ENCODE data around the gene PRPSAP2. TPM values are rescaled to one million over a fixed set of nuclear protein-coding genes. Genes with fewer than 3 reads are reported as not detected.

PRPSAP2 gene
- total and polyA plus RNA-seq, 8 donors = 5.3 to 478 (median 25.0) TPM

GRCh38 chr17:18938692-18939023 is 80.7 kb downstream of the PRPSAP2 start:
- Histone ChIP-seq H3K27ac (no peak overlapping the region), H3K36me3 (no peaks in the 10 kb centered on the region), H3K4me1 (peaks cover 0 to 13% (median 4%) of the 10 kb centered on the region in 4 donors), H3K27me3 (no peaks in the 10 kb centered on the region), H3K4me3 (no peak overlapping the region), H3K9me3 (no peaks in the 10 kb centered on the region)
- TF ChIP-seq POLR2A (IDR thresholded peaks at IDR 0.05) (no peak), POLR2AphosphoS5 (IDR thresholded peaks at IDR 0.05) (no peak), EP300 (IDR thresholded peaks at IDR 0.05) (no peak)
- TF ChIP-seq, protein P1, sequence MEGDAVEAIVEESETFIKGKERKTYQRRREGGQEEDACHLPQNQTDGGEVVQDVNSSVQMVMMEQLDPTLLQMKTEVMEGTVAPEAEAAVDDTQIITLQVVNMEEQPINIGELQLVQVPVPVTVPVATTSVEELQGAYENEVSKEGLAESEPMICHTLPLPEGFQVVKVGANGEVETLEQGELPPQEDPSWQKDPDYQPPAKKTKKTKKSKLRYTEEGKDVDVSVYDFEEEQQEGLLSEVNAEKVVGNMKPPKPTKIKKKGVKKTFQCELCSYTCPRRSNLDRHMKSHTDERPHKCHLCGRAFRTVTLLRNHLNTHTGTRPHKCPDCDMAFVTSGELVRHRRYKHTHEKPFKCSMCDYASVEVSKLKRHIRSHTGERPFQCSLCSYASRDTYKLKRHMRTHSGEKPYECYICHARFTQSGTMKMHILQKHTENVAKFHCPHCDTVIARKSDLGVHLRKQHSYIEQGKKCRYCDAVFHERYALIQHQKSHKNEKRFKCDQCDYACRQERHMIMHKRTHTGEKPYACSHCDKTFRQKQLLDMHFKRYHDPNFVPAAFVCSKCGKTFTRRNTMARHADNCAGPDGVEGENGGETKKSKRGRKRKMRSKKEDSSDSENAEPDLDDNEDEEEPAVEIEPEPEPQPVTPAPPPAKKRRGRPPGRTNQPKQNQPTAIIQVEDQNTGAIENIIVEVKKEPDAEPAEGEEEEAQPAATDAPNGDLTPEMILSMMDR (IDR thresholded peaks at IDR 0.05) = no peak
- intact Hi-C loops (cut with DNase I; ENCODE audit: low total_unique reads) = no loop called here
- 26 to 53% (median 39%) methylated on average over 2 of the region's 2 CpGs for WGBS, 5 donors
- no peak for DNase-seq

DNA sequence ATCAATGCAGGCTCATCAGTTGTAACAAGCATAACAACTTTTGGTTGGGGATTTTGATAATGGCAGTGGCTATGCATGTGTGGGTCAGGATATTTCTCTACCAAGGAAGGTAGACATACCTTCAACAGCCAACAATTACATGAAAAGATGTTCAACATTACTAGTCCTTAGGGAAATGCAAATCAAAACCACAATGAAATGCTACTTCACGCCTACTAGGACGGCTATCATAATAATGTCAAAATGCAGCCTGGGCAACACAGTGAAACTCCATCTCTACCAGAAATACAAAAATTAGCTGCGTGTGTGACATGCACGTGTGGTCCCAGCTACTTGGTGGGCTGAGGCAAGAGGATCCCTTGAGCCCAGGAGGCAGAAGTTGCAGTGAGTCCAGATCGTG is 86.7 kb downstream of the PRPSAP2 start:
- DNase-seq = no peak
- H3K36me3 ChIP-seq = no peaks in the 10 kb centered on the region
- H3K4me3 ChIP-seq = no peak overlapping the region
- no peak overlapping the region for H3K27ac ChIP-seq
- intact Hi-C loops (cut with DNase I; ENCODE audit: low total_unique reads) = no loop called here
- 77 to 90% (median 88%) methylated on average over 5 of the region's 5 CpGs for WGBS, 5 donors
- TF ChIP-seq POLR2AphosphoS5 (IDR thresholded peaks at IDR 0.05) (no peak), EP300 (IDR thresholded peaks at IDR 0.05) (no peak), POLR2A (IDR thresholded peaks at IDR 0.05) (no peak)
- TF ChIP-seq, protein P1 (IDR thresholded peaks at IDR 0.05) = no peak
- H3K4me1 ChIP-seq = no peaks in the 10 kb centered on the region
- H3K27me3 ChIP-seq = peaks cover 0 to 14% (median 3%) of the 10 kb centered on the region in 3 donors
- no peaks in the 10 kb centered on the region for H3K9me3 ChIP-seq

- DNase-seq = no peak
- Histone ChIP-seq H3K4me1 (peaks cover 0 to 6% (median 0%) of the 10 kb centered on the region in 4 donors), H3K36me3 (no peaks in the 10 kb centered on the region), H3K9me3 (no peaks in the 10 kb centered on the region), H3K27ac (no peak overlapping the region), H3K4me3 (no peak overlapping the region), H3K27me3 (peaks cover 0 to 21% (median 3%) of the 10 kb centered on the region in 3 donors)
- 33 to 53% (median 45%) methylated on average over 2 of the region's 2 CpGs for WGBS, 5 donors
- intact Hi-C loops (cut with DNase I; ENCODE audit: low total_unique reads) = no loop called here
- TF ChIP-seq, protein P1 (IDR thresholded peaks at IDR 0.05) = no peak
- TF ChIP-seq POLR2AphosphoS5 (IDR thresholded peaks at IDR 0.05) = no peak
- no peak for TF ChIP-seq EP300 (IDR thresholded peaks at IDR 0.05)
- no peak for TF ChIP-seq POLR2A (IDR thresholded peaks at IDR 0.05)
Observed at GRCh38 chr17:18946536-18946935, 88.6 kb downstream of the PRPSAP2 start.

GRCh38 chr17:18947866-18948265 is 89.9 kb downstream of the PRPSAP2 start:
- WGBS, 5 donors = 72 to 85% (median 81%) methylated on average over 6 of the region's 6 CpGs
- Histone ChIP-seq H3K27ac (no peak overlapping the region), H3K9me3 (no peaks in the 10 kb centered on the region), H3K4me3 (no peak overlapping the region), H3K36me3 (no peaks in the 10 kb centered on the region), H3K4me1 (peaks cover 0 to 6% (median 0%) of the 10 kb centered on the region in 4 donors), H3K27me3 (peaks cover 0 to 21% (median 3%) of the 10 kb centered on the region in 3 donors)
- intact Hi-C loops (cut with DNase I; ENCODE audit: low total_unique reads) = no loop called here
- no peak for DNase-seq
- TF ChIP-seq POLR2AphosphoS5 (IDR thresholded peaks at IDR 0.05) (no peak), EP300 (IDR thresholded peaks at IDR 0.05) (no peak), POLR2A (IDR thresholded peaks at IDR 0.05) (no peak)
- TF ChIP-seq, protein P1 (IDR thresholded peaks at IDR 0.05) = no peak
